AG04450 (cell line): ENCODE measurements around the gene C9orf72. TPM values are rescaled to one million over a fixed set of nuclear protein-coding genes. Genes with fewer than 3 reads are reported as not detected.
A peak's percentile ranks its signal among the peaks of the same experiment; 100 is the strongest.

Experiments
- CTCF ChIA-PET: fragments of 300-600, 350-600 bp; formaldehyde crosslinking; extraction: SDS; loops from one replicate; lab custom pipeline; 2022; ENCODE audit warnings: antibody characterized with exemption, inconsistent platforms; lab: Charles Lee
- POLR2A ChIA-PET: fragments of 350-600 bp; formaldehyde crosslinking; extraction: SDS; loops from one replicate; lab custom pipeline; 2021; ENCODE audit warnings: antibody characterized with exemption, inconsistent platforms; lab: Yijun Ruan, JAX
- DNase-seq: peaks from one replicate; pipeline ENCODE4 v3.0.0-alpha.2; 2011; ENCODE audit warnings: low read depth, low spot score
- H3K27ac ChIP-seq: one replicate; pipeline ENCODE4 v1.5.1; 2012; ENCODE audit warnings: low read depth, low read length, control low read depth
- H3K27me3 ChIP-seq: one replicate; pipeline ENCODE4 v1.6.0; 2012; ENCODE audit warnings: low read length; ENCODE audit not compliant: control insufficient read depth, insufficient read depth
- H3K4me3 ChIP-seq: 2 replicates; pipeline ENCODE4 v1.5.1; 2011; ENCODE audit warnings: mild to moderate bottlenecking, low read depth, low read length, control low read depth
- H3K9me3 ChIP-seq: 2 replicates; pipeline ENCODE4 v1.5.1; 2012; ENCODE audit warnings: low read length; ENCODE audit not compliant: control insufficient read depth, insufficient read depth
- CTCF ChIP-seq: IDR thresholded peaks from 2 replicates; pipeline ENCODE4 v1.5.1; 2011; ENCODE audit warnings: low read depth, low read length, control low read depth, inconsistent platforms
- polyA plus RNA-seq: library from polyadenylated mRNA; depleted of rRNA; stranded (reverse); fragments of >200 nt; gene quantifications from 2 replicates; pipeline ENCODE4 v1.2.3, GENCODE V29; 2011

C9orf72 gene
- polyA plus RNA-seq, 1 experiment, result 4.6 TPM

GRCh38 chr9:27556470-27556869 is 16.8 kb downstream of the C9orf72 start:
- ChIA-PET POLR2A (no interaction called here), CTCF (interaction anchor here (4.6 kb wide), 1 partner anchor 224 kb away, joined by 20 read pairs; no protein-coding TSS in a partner anchor)
- TF ChIP-seq CTCF, result no peak
- no peak for DNase-seq
- no peaks in the 10 kb centered on the region for H3K9me3 ChIP-seq
- no peak overlapping the region for H3K4me3 ChIP-seq
- H3K27ac ChIP-seq, result no peak overlapping the region
- no peaks in the 10 kb centered on the region for H3K27me3 ChIP-seq

- POLR2A ChIA-PET, result no interaction called here
- CTCF ChIA-PET, result interaction anchor here (1.1 to 4.6 kb wide), 3 partner anchors 9 to 222 kb away, joined by 3 to 20 read pairs (median 4); no protein-coding TSS in a partner anchor
- DNase-seq, result no peak
- Histone ChIP-seq H3K4me3 (no peak overlapping the region), H3K9me3 (no peaks in the 10 kb centered on the region), H3K27me3 (no peaks in the 10 kb centered on the region), H3K27ac (no peak overlapping the region)
- TF ChIP-seq CTCF, result no peak
Measured at GRCh38 chr9:27554712-27555111, 18.6 kb downstream of the C9orf72 start.

- ChIA-PET CTCF (interaction anchor here (0.6 to 12.8 kb wide), 7 partner anchors 14 to 216 kb away, joined by 3 to 211 read pairs (median 13); partner anchors contain the start of gene MOB3B), POLR2A (interaction anchor here (0.6 kb wide), 1 partner anchor 9 kb away, joined by 4 read pairs; no protein-coding TSS in a partner anchor)
- Histone ChIP-seq H3K27me3 (no peaks in the 10 kb centered on the region), H3K4me3 (no peak overlapping the region), H3K27ac (no peak overlapping the region), H3K9me3 (no peaks in the 10 kb centered on the region)
- TF ChIP-seq CTCF, result no peak
- no peak for DNase-seq
Measured at GRCh38 chr9:27549196-27549755, 24.0 kb downstream of the C9orf72 start.

- Histone ChIP-seq H3K9me3 (no peaks in the 10 kb centered on the region), H3K4me3 (no peak overlapping the region), H3K27ac (no peak overlapping the region), H3K27me3 (no peaks in the 10 kb centered on the region)
- ChIA-PET POLR2A (interaction anchor here (0.6 kb wide), 1 partner anchor 8 kb away, joined by 4 read pairs; no protein-coding TSS in a partner anchor), CTCF (interaction anchor here (0.6 to 12.8 kb wide), 21 partner anchors 9 to 805 kb away, joined by 3 to 211 read pairs (median 5); partner anchors contain the start of genes CAAP1 and MOB3B)
- DNase-seq, result no peak
- peak; percentile 57 for TF ChIP-seq CTCF
Measured at GRCh38 chr9:27548055-27548741, 25.1 kb downstream of the C9orf72 start.

GRCh38 chr9:27545471-27545870 is 27.8 kb downstream of the C9orf72 start:
- DNase-seq, result no peak
- no peak for TF ChIP-seq CTCF
- H3K9me3 ChIP-seq, result no peaks in the 10 kb centered on the region
- POLR2A ChIA-PET, result no interaction called here
- H3K27me3 ChIP-seq, result no peaks in the 10 kb centered on the region
- CTCF ChIA-PET, result interaction anchor here (0.5 to 12.8 kb wide), 9 partner anchors 10 to 213 kb away, joined by 3 to 211 read pairs (median 4); partner anchors contain the start of genes IFNK and MOB3B
- H3K4me3 ChIP-seq, result no peak overlapping the region
- H3K27ac ChIP-seq, result no peak overlapping the region
